Lower leg skin (tissue), 4 donors: ENCODE results near the gene MIPOL1. TPM values are rescaled to one million over a fixed set of nuclear protein-coding genes. Genes with fewer than 3 reads are reported as not detected.

ENCODE experiments used
- DNase-seq, 2 donors: peaks; one replicate each; pipeline ENCODE4 v3.0.0-alpha.2; 2019; ENCODE audit warnings: low spot score in 2 of 2
- H3K4me3 ChIP-seq: fragments of 200-600 bp; sonication (generic); 2 replicates; pipeline ENCODE4 v1.5.1; 2017; ENCODE audit warnings: mild to moderate bottlenecking, low read depth; ENCODE audit not compliant: poor library complexity, severe bottlenecking
- CTCF ChIP-seq, 3 donors: fragments of 450-650 bp; IDR thresholded peaks; one replicate each; pipeline ENCODE4 v1.5.1; 2016; ENCODE audit warnings: antibody characterized with exemption in 3 of 3, mild to moderate bottlenecking in 3 of 3, moderate library complexity in 2 of 3
- POLR2A ChIP-seq, 2 donors: fragments of 450-650 bp; IDR thresholded peaks; one replicate each; pipeline ENCODE4 v1.6.1; 2016 to 2017; ENCODE audit warnings: antibody characterized with exemption in 2 of 2, mild to moderate bottlenecking in 1 of 2, moderate library complexity in 1 of 2
- WGBS, 2 donors: methylation state at CpG; one replicate each; pipeline ENCODE4 v1.1.5; 2018; 5-methylcytosine and 5-hydroxymethylcytosine counted together
- intact Hi-C: fragments of 100-400 bp; cut with DNase I; formaldehyde crosslinking; loops from one replicate; pipeline ENCODE4 v1.15.0; 2023; ENCODE audit warnings: low total_unique reads
- total RNA-seq, 4 donors: library from RNA; depleted of rRNA; stranded (reverse); fragments of >200 nt; gene quantifications; one replicate each; pipeline ENCODE4 v1.1.0, GENCODE V29; 2016

The MIPOL1 gene
- total RNA-seq, 4 donors from 2014 or later = 3.6 to 6.9 (median 5.9) TPM

- TF ChIP-seq POLR2A (IDR thresholded peaks at IDR 0.05) (no peak), CTCF (IDR thresholded peaks at IDR 0.05) (no peak)
- H3K4me3 ChIP-seq = no peak overlapping the region
- intact Hi-C loops = no loop called here
- no peak for DNase-seq
Measured at GRCh38 chr14:37399517-37399916, 201.8 kb downstream of the MIPOL1 start.

GRCh38 chr14:37401093-37401492 lies 203.4 kb downstream of the MIPOL1 start:
- 91 to 93% methylated on average over 1 of the region's 1 CpG for WGBS, 2 donors
- TF ChIP-seq POLR2A (IDR thresholded peaks at IDR 0.05) (no peak), CTCF (IDR thresholded peaks at IDR 0.05) (no peak)
- intact Hi-C loops = no loop called here
- no peak for DNase-seq
- H3K4me3 ChIP-seq = no peak overlapping the region

GRCh38 chr14:37403626-37404025 lies 205.9 kb downstream of the MIPOL1 start:
- H3K4me3 ChIP-seq = no peak overlapping the region
- no peak for TF ChIP-seq CTCF (IDR thresholded peaks at IDR 0.05)
- TF ChIP-seq POLR2A (IDR thresholded peaks at IDR 0.05) = no peak
- no peak for DNase-seq
- intact Hi-C loops = no loop called here
- 57 to 59% methylated on average over 1 of the region's 1 CpG for WGBS, 2 donors

GRCh38 chr14:37406095-37406494 lies 208.4 kb downstream of the MIPOL1 start:
- WGBS, 2 donors = 96% methylated on average over 2 of the region's 2 CpGs
- TF ChIP-seq CTCF (IDR thresholded peaks at IDR 0.05) (no peak), POLR2A (IDR thresholded peaks at IDR 0.05) (no peak)
- intact Hi-C loops = no loop called here
- H3K4me3 ChIP-seq = no peak overlapping the region
- no peak for DNase-seq

- no peak for TF ChIP-seq CTCF (IDR thresholded peaks at IDR 0.05)
- TF ChIP-seq POLR2A (IDR thresholded peaks at IDR 0.05) = no peak
- H3K4me3 ChIP-seq = no peak overlapping the region
- intact Hi-C loops = no loop called here
- 89 to 91% methylated on average over 3 of the region's 3 CpGs for WGBS, 2 donors
- DNase-seq = no peak
Measured at GRCh38 chr14:37411079-37411735, 213.5 kb downstream of the MIPOL1 start.

- 95 to 98% methylated on average over 1 of the region's 1 CpG for WGBS, 2 donors
- intact Hi-C loops = no loop called here
- H3K4me3 ChIP-seq = no peak overlapping the region
- no peak for DNase-seq
- TF ChIP-seq POLR2A (IDR thresholded peaks at IDR 0.05) (no peak), CTCF (IDR thresholded peaks at IDR 0.05) (no peak)
Measured at GRCh38 chr14:37413050-37413449, 215.3 kb downstream of the MIPOL1 start.
